B cell (primary cell): Measurements from ENCODE around the gene CBX1. TPM values are rescaled to one million over a fixed set of nuclear protein-coding genes. Genes with fewer than 3 reads are reported as not detected.

Experiments used
- ATAC-seq: fragments of 200-7000 bp; cut with Tn5 transposase; one replicate; pipeline ENCODE4 v1.10.0; 2021; ENCODE audit warnings: low read depth, mild to moderate bottlenecking, moderate number of reproducible peaks, moderate library complexity
- CTCF ChIA-PET: fragments of 350-600 bp; sonication (Branson Sonifier 250); formaldehyde crosslinking; loops from one replicate; lab custom pipeline; 2021; ENCODE audit warnings: antibody characterized with exemption, inconsistent platforms; lab: Charles Lee
- POLR2A ChIA-PET: fragments of 350-600 bp; sonication (Branson Sonifier 250); formaldehyde crosslinking; loops from one replicate; lab custom pipeline; 2021; ENCODE audit warnings: antibody characterized with exemption; lab: Charles Lee
- DNase-seq: peaks from one replicate; pipeline ENCODE4 v3.0.0; 2013
- H2AFZ ChIP-seq: 2 replicates; pipeline ENCODE4 v1.6.1; 2012; ENCODE audit warnings: mild to moderate bottlenecking, low read depth, low read length; ENCODE audit not compliant: insufficient read depth, poor library complexity, severe bottlenecking
- H3K27ac ChIP-seq, 2 donors: 1 replicate in 1 of 2; 2 replicates in 1 of 2; pipeline ENCODE4 v1.5.1; 2012 to 2013; ENCODE audit warnings: low read length in 2 of 2, mild to moderate bottlenecking in 2 of 2, moderate library complexity in 1 of 2
- H3K27me3 ChIP-seq, 4 experiments: fragments of 200-600 bp in 1 of 4; sonication (generic) in 1 of 4; replicated peaks in 1 of 4; 1 replicate in 2 of 4; 2 replicates in 2 of 4; pipeline versions ENCODE4 v1.6.1 to v1.7.0; 2013 to 2016; ENCODE audit warnings: low read length in 3 of 4, mild to moderate bottlenecking in 2 of 4, mixed read lengths in 1 of 4, moderate library complexity in 1 of 4; ENCODE audit not compliant: insufficient read depth in 4 of 4, control insufficient read depth in 3 of 4; ENCODE audit errors: control extremely low read depth in 1 of 4
- H3K36me3 ChIP-seq, 2 experiments: replicated peaks in 1 of 2; 1 replicate in 1 of 2; 2 replicates in 1 of 2; pipeline versions ENCODE4 v1.6.1 to v1.7.1; 2013; ENCODE audit warnings: low read length in 1 of 2; ENCODE audit not compliant: insufficient read depth in 2 of 2, control insufficient read depth in 1 of 2; ENCODE audit errors: control extremely low read depth in 1 of 2, extremely low read depth in 1 of 2
- H3K4me1 ChIP-seq, 2 donors: fragments of 200-600 bp in 1 of 2; sonication (generic) in 1 of 2; 1 replicate in 1 of 2; 2 replicates in 1 of 2; pipeline versions ENCODE4 v1.5.1 to v1.6.1; 2013 to 2017; ENCODE audit warnings: low read length in 2 of 2; ENCODE audit not compliant: control insufficient read depth in 2 of 2, insufficient read depth in 2 of 2
- H3K4me2 ChIP-seq: replicated peaks from 2 replicates; pipeline ENCODE3; 2012; ENCODE audit warnings: mild to moderate bottlenecking, low read depth, low read length; ENCODE audit not compliant: poor library complexity, severe bottlenecking
- H3K4me3 ChIP-seq, 5 experiments: fragments of 200-600 bp in 1 of 5; sonication (generic) in 1 of 5; 1 replicate in 3 of 5; 2 replicates in 2 of 5; pipeline versions ENCODE4 v1.5.1 to v1.7.0; 2011 to 2016; ENCODE audit warnings: low read length in 4 of 5, mild to moderate bottlenecking in 4 of 5, low read depth in 2 of 5, control low read depth in 1 of 5, moderate library complexity in 1 of 5; ENCODE audit not compliant: insufficient read depth in 1 of 5; ENCODE audit errors: control extremely low read depth in 1 of 5, extremely low read depth in 1 of 5
- H3K79me2 ChIP-seq: fragments of 200-600 bp; sonication (generic); one replicate; pipeline ENCODE4 v1.6.0; 2016; ENCODE audit warnings: low read length; ENCODE audit not compliant: control insufficient read depth, insufficient read depth
- H3K9ac ChIP-seq: fragments of 200-600 bp; sonication (generic); 2 replicates; pipeline ENCODE4 v1.6.1; 2017; ENCODE audit warnings: mild to moderate bottlenecking, low read length, moderate library complexity
- H3K9me3 ChIP-seq, 3 donors: one replicate each; pipeline versions ENCODE4 v1.6.1 to v1.7.1; 2013; ENCODE audit warnings: low read length in 2 of 3; ENCODE audit not compliant: control insufficient read depth in 2 of 3, insufficient read depth in 1 of 3; ENCODE audit errors: control extremely low read depth in 1 of 3
- H4K20me1 ChIP-seq: 2 replicates; pipeline ENCODE4 v1.6.0; 2012; ENCODE audit warnings: mild to moderate bottlenecking, low read length; ENCODE audit not compliant: insufficient read depth, control insufficient read depth, poor library complexity, severe bottlenecking
- H3K27ac Mint-ChIP-seq: one replicate; pipeline ENCODE4 v1.8.0; 2021; ENCODE audit warnings: mixed read lengths
- H3K27me3 Mint-ChIP-seq: one replicate; pipeline ENCODE4 v1.8.0; 2021; ENCODE audit warnings: mixed read lengths
- H3K4me1 Mint-ChIP-seq: one replicate; pipeline ENCODE4 v1.8.0; 2021; ENCODE audit warnings: mixed read lengths
- H3K4me3 Mint-ChIP-seq: one replicate; pipeline ENCODE4 v1.8.0; 2021; ENCODE audit warnings: mixed read lengths
- H3K9me3 Mint-ChIP-seq: one replicate; pipeline ENCODE4 v1.8.0; 2022; ENCODE audit warnings: mixed read lengths; ENCODE audit not compliant: insufficient read depth
- CTCF ChIP-seq: fragments of 200-600 bp; IDR thresholded peaks from one replicate; pipeline ENCODE4 v1.8.0; 2022; ENCODE audit warnings: antibody characterized with exemption, mild to moderate bottlenecking
- EZH2 ChIP-seq: IDR thresholded peaks from 2 replicates; pipeline ENCODE4 v1.6.1; 2012; ENCODE audit warnings: borderline replicate concordance, low read depth, mild to moderate bottlenecking, moderate library complexity, low read length; ENCODE audit not compliant: insufficient read depth, poor library complexity, severe bottlenecking
- WGBS: methylation state at CpG from one replicate; pipeline ENCODE4 v1.1.5; 2013; ENCODE audit warnings: missing lambda C conversion rate; ENCODE audit not compliant: insufficient coverage; 5-methylcytosine and 5-hydroxymethylcytosine counted together
- intact Hi-C: fragments of 100-400 bp; cut with micrococcal nuclease; formaldehyde crosslinking; loops from one replicate; pipeline ENCODE4 v1.10.0; 2022
- polyA plus RNA-seq: library from polyadenylated mRNA; depleted of rRNA; stranded (reverse); fragments of >200 nt; gene quantifications from 2 replicates; pipeline ENCODE4 v1.2.3, GENCODE V29; 2012
- small RNA-seq: library from RNA; depleted of rRNA; stranded (forward); fragments of <200 nt; gene quantifications from one replicate; pipeline ENCODE3, GENCODE V24; 2012; ENCODE audit warnings: low replicate concordance, low read depth; ENCODE audit not compliant: insufficient read length
- total RNA-seq, 2 donors: library from RNA; stranded (reverse); fragments of 120-200 nt in 1 of 2; gene quantifications; 1 replicate in 1 of 2; 2 replicates in 1 of 2; pipeline versions ENCODE4 v1.2.3 to v1.2.4, GENCODE V29; 2013 to 2022

Gene CBX1
- total and polyA plus RNA-seq, 2 donors (not counting 1 experiment from before 2014, with no cell fraction given): 9.4 to 33.1 TPM

GRCh38 chr17:48021934-48022333 is 79.3 kb downstream of the CBX1 start:
- H3K27me3 Mint-ChIP-seq: peaks cover 18% of the 10 kb centered on the region
- no peak overlapping the region for H3K4me3 Mint-ChIP-seq
- CTCF ChIA-PET: interaction anchor here (1.1 to 4.7 kb wide), 6 partner anchors 10 to 111 kb away, joined by 3 to 54 read pairs (median 9); no protein-coding TSS in a partner anchor
- peaks cover 44% of the 10 kb centered on the region for H3K4me1 Mint-ChIP-seq
- no peak for ATAC-seq
- no peak overlapping the region for H2AFZ ChIP-seq
- H3K27ac Mint-ChIP-seq: no peak overlapping the region
- POLR2A ChIA-PET: no interaction called here
- intact Hi-C loops: loop anchor here (10.0 kb wide), 2 partner anchors 313 to 433 kb away; no protein-coding TSS in a partner anchor
- no peak for DNase-seq
- peaks cover 0 to 51% (median 15%) of the 10 kb centered on the region in 4 experiments for H3K27me3 ChIP-seq
- H3K36me3 ChIP-seq: no peaks in the 10 kb centered on the region
- H3K9ac ChIP-seq: no peak overlapping the region
- peaks cover 32 to 36% of the 10 kb centered on the region in 2 donors for H3K4me1 ChIP-seq
- no peak overlapping the region for H3K4me3 ChIP-seq
- WGBS: 83% methylated on average over 2 of the region's 5 CpGs
- no peaks in the 10 kb centered on the region for H3K9me3 Mint-ChIP-seq
- H3K9me3 ChIP-seq: no peaks in the 10 kb centered on the region
- H4K20me1 ChIP-seq: no peaks in the 10 kb centered on the region
- no peak for TF ChIP-seq EZH2
- TF ChIP-seq CTCF: no peak
- no peak overlapping the region for H3K27ac ChIP-seq
- H3K79me2 ChIP-seq: no peaks in the 10 kb centered on the region
- no peak overlapping the region for H3K4me2 ChIP-seq

Small RNAs within 50 kb of the gene (small RNA-seq; reads per million reads assigned to genes)
- not detected for gene AC004477.2
- 2.5 reads per million, percentile 32 among the genes with 10 or more reads in this experiment for gene MIR152
- not detected for gene RNU6-1201P

Other genes with a start within 250 kb of the CBX1 start
- 32.5 and 35.4 TPM in 2 replicates for gene SP2, start 205.2 kb downstream of the CBX1 start, total RNA-seq
- gene SP2, start 205.2 kb downstream of the CBX1 start, polyA plus RNA-seq: 25.4 and 27.5 TPM in 2 replicates
- 12.4 and 14.7 TPM in 2 replicates for gene PNPO, start 159.9 kb downstream of the CBX1 start, total RNA-seq
- 7.3 and 8.0 TPM in 2 replicates for gene PNPO, start 159.9 kb downstream of the CBX1 start, polyA plus RNA-seq
- not detected in 2 replicates for gene PRR15L, start 143.6 kb downstream of the CBX1 start, total RNA-seq
- gene PRR15L, start 143.6 kb downstream of the CBX1 start, polyA plus RNA-seq: not detected in 2 replicates
- gene CDK5RAP3, start 130.4 kb downstream of the CBX1 start, total RNA-seq: 415 and 417 TPM in 2 replicates
- gene CDK5RAP3, start 130.4 kb downstream of the CBX1 start, polyA plus RNA-seq: 728 and 990 TPM in 2 replicates
- 1.2 and 2.3 TPM in 2 replicates for gene COPZ2, start 63.7 kb downstream of the CBX1 start, total RNA-seq
- 1.0 and 1.2 TPM in 2 replicates for gene COPZ2, start 63.7 kb downstream of the CBX1 start, polyA plus RNA-seq
- gene NFE2L1, start 53.1 kb downstream of the CBX1 start, total RNA-seq: 58.1 and 66.4 TPM in 2 replicates
- gene NFE2L1, start 53.1 kb downstream of the CBX1 start, polyA plus RNA-seq: 20.4 and 25.2 TPM in 2 replicates
- 42.0 and 47.1 TPM in 2 replicates for gene SNX11, start 6.3 kb upstream of the CBX1 start, total RNA-seq
- gene SNX11, start 6.3 kb upstream of the CBX1 start, polyA plus RNA-seq: 25.6 and 41.7 TPM in 2 replicates